Measurements from ENCODE around the gene SDSL. TPM values are rescaled to one million over a fixed set of nuclear protein-coding genes. Genes with fewer than 3 reads are reported as not detected.
A peak's percentile ranks its signal among the peaks of the same experiment; 100 is the strongest.

SDSL gene
- total and polyA plus RNA-seq, 2 of the 13 experiments (the other 11 are each of a cell fraction or from before 2014, with no cell fraction given): 1.2 to 1.7 TPM

DNA sequence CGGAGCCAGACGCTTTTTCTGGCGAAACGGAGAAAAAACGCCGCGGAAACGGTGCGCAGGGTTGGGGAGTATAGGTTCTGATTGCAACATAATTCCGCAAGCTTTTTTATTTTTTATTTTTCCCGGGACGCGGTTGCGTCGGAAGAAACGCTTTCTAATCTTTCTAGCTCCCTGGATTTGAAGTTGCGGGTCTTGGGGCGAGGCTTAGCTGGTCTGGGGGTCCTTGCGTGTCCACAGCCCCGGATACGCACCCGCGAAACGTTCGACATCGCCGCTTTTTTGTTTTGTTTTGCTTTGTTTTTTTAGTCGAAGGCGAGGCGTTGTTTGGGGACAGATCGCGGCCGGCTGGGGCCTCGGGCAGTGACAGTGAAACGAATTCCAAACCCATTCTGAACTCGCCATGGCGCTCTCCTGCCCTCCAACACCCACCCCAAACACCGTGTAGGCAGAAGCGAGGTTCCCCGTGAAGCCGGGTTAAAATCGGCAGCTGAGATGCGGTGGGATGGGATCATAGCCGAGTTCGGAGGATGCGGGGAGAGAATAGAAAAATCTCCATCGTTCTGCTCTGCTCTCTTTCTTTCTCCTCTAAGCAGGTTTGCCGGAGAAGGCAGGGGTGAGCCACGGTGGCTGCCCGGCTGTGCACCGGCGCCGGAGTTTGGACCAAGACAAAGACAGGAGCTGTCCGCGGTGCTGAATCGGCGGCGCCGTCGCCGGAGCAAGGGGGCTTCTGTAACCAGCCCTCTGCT lies 57.6 kb downstream of the SDSL start (continued):
- TF ChIP-seq FOXP4 (CRISPR knock-in tag; IDR thresholded peaks at IDR 0.05) (0 out of 2 replicates have a peak, but pooled peaks have one; percentile 23), POGZ (CRISPR knock-in tag; IDR thresholded peaks at IDR 0.05) (no peak), MTERF4 (CRISPR knock-in tag; IDR thresholded peaks at IDR 0.05) (peak; percentile 40; the same call in 1 of the 2 replicates), ZNF546 (CRISPR knock-in tag; conservative IDR thresholded peaks at IDR 0.05) (no peak), ZNF572 (CRISPR knock-in tag; IDR thresholded peaks at IDR 0.05) (no peak), BCL6 (CRISPR knock-in tag; IDR thresholded peaks at IDR 0.05) (0 out of 2 replicates have a peak, but pooled peaks have one; percentile 20), ZNF260 (CRISPR knock-in tag; IDR thresholded peaks at IDR 0.05; ENCODE audit: borderline replicate concordance, low read depth) (no peak), IKZF4 (CRISPR knock-in tag; IDR thresholded peaks at IDR 0.05; ENCODE audit: borderline replicate concordance, low read depth, not compliant biosample characterization) (no peak), HMG20B (CRISPR knock-in tag; conservative IDR thresholded peaks at IDR 0.05) (no peak), RORA (CRISPR knock-in tag; IDR thresholded peaks at IDR 0.05) (no peak)
- TF ChIP-seq, protein P1, sequence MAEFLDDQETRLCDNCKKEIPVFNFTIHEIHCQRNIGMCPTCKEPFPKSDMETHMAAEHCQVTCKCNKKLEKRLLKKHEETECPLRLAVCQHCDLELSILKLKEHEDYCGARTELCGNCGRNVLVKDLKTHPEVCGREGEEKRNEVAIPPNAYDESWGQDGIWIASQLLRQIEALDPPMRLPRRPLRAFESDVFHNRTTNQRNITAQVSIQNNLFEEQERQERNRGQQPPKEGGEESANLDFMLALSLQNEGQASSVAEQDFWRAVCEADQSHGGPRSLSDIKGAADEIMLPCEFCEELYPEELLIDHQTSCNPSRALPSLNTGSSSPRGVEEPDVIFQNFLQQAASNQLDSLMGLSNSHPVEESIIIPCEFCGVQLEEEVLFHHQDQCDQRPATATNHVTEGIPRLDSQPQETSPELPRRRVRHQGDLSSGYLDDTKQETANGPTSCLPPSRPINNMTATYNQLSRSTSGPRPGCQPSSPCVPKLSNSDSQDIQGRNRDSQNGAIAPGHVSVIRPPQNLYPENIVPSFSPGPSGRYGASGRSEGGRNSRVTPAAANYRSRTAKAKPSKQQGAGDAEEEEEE (CRISPR knock-in tag; IDR thresholded peaks at IDR 0.05; ENCODE audit: borderline replicate concordance): no peak
- TF ChIP-seq, protein P2, sequence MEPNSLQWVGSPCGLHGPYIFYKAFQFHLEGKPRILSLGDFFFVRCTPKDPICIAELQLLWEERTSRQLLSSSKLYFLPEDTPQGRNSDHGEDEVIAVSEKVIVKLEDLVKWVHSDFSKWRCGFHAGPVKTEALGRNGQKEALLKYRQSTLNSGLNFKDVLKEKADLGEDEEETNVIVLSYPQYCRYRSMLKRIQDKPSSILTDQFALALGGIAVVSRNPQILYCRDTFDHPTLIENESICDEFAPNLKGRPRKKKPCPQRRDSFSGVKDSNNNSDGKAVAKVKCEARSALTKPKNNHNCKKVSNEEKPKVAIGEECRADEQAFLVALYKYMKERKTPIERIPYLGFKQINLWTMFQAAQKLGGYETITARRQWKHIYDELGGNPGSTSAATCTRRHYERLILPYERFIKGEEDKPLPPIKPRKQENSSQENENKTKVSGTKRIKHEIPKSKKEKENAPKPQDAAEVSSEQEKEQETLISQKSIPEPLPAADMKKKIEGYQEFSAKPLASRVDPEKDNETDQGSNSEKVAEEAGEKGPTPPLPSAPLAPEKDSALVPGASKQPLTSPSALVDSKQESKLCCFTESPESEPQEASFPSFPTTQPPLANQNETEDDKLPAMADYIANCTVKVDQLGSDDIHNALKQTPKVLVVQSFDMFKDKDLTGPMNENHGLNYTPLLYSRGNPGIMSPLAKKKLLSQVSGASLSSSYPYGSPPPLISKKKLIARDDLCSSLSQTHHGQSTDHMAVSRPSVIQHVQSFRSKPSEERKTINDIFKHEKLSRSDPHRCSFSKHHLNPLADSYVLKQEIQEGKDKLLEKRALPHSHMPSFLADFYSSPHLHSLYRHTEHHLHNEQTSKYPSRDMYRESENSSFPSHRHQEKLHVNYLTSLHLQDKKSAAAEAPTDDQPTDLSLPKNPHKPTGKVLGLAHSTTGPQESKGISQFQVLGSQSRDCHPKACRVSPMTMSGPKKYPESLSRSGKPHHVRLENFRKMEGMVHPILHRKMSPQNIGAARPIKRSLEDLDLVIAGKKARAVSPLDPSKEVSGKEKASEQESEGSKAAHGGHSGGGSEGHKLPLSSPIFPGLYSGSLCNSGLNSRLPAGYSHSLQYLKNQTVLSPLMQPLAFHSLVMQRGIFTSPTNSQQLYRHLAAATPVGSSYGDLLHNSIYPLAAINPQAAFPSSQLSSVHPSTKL (CRISPR knock-in tag; IDR thresholded peaks at IDR 0.05): peak; percentile 38; the same call in 1 of the 2 replicates
- TF ChIP-seq, protein P3, sequence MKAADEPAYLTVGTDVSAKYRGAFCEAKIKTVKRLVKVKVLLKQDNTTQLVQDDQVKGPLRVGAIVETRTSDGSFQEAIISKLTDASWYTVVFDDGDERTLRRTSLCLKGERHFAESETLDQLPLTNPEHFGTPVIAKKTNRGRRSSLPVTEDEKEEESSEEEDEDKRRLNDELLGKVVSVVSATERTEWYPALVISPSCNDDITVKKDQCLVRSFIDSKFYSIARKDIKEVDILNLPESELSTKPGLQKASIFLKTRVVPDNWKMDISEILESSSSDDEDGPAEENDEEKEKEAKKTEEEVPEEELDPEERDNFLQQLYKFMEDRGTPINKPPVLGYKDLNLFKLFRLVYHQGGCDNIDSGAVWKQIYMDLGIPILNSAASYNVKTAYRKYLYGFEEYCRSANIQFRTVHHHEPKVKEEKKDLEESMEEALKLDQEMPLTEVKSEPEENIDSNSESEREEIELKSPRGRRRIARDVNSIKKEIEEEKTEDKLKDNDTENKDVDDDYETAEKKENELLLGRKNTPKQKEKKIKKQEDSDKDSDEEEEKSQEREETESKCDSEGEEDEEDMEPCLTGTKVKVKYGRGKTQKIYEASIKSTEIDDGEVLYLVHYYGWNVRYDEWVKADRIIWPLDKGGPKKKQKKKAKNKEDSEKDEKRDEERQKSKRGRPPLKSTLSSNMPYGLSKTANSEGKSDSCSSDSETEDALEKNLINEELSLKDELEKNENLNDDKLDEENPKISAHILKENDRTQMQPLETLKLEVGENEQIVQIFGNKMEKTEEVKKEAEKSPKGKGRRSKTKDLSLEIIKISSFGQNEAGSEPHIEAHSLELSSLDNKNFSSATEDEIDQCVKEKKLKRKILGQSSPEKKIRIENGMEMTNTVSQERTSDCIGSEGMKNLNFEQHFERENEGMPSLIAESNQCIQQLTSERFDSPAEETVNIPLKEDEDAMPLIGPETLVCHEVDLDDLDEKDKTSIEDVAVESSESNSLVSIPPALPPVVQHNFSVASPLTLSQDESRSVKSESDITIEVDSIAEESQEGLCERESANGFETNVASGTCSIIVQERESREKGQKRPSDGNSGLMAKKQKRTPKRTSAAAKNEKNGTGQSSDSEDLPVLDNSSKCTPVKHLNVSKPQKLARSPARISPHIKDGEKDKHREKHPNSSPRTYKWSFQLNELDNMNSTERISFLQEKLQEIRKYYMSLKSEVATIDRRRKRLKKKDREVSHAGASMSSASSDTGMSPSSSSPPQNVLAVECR (CRISPR knock-in tag; IDR thresholded peaks at IDR 0.05; ENCODE audit: borderline replicate concordance): no peak
